GM19035 (cell line): Measurements from ENCODE around the gene ZC4H2.
"Not testable (repeated sequence)": the region's sequence is repeated elsewhere in the genome, so short reads cannot be mapped to it uniquely, and the experiment has no call there.

Experiments used
- ATAC-seq: cut with Tn5 transposase; IDR thresholded peaks from one replicate; pipeline ENCODE4 v1.9.1; 2021; ENCODE audit not compliant: unreplicated experiment

ZC4H2 gene

GRCh38 chrX:64975989-64976672 lies at the start of gene ZC4H2:
TSS of gene ZC4H2 (minus strand) at chrX:64976450. CDS start at chrX:64976377, 73 bp downstream.
- ATAC-seq = peak; percentile 99

- ATAC-seq = no peak
Measured at GRCh38 chrX:65017451-65017850, 41.2 kb upstream of the ZC4H2 start.

- no peak for ATAC-seq
Measured at GRCh38 chrX:65014230-65014629, 38.0 kb upstream of the ZC4H2 start.

- no peak for ATAC-seq
Measured at GRCh38 chrX:65009459-65009858, 33.2 kb upstream of the ZC4H2 start.

GRCh38 chrX:65002208-65002607 lies 26.0 kb upstream of the ZC4H2 start:
- not testable (repeated sequence) for ATAC-seq

GRCh38 chrX:64996805-64997204 lies 20.6 kb upstream of the ZC4H2 start:
- ATAC-seq = no peak

- ATAC-seq = no peak
Measured at GRCh38 chrX:64994131-64994798, 18.0 kb upstream of the ZC4H2 start.

- ATAC-seq = no peak
Measured at GRCh38 chrX:64977830-64978229, 1.6 kb upstream of the ZC4H2 start.

- no peak for ATAC-seq
Measured at GRCh38 chrX:64977051-64977450, 801 bp upstream of the ZC4H2 start.

- ATAC-seq = peak; percentile 30
Measured at GRCh38 chrX:64976673-64977040, 407 bp upstream of the ZC4H2 start.

GRCh38 chrX:64975491-64975890 lies 759 bp downstream of the ZC4H2 start:
- no peak for ATAC-seq

- ATAC-seq = no peak
Measured at GRCh38 chrX:64925480-64925879, 50.8 kb downstream of the ZC4H2 start.

GRCh38 chrX:64908121-64908520 lies 68.1 kb downstream of the ZC4H2 start:
- ATAC-seq = no peak

- ATAC-seq = peak; percentile 65
Measured at GRCh38 chrX:64894454-64895038, 81.7 kb downstream of the ZC4H2 start.

- no peak for ATAC-seq
Measured at GRCh38 chrX:64885850-64886249, 90.4 kb downstream of the ZC4H2 start.

- not testable (repeated sequence) for ATAC-seq
Measured at GRCh38 chrX:64878709-64879108, 97.5 kb downstream of the ZC4H2 start.

- no peak for ATAC-seq
Measured at GRCh38 chrX:64867217-64867616, 109.0 kb downstream of the ZC4H2 start.
